Measurements from ENCODE around the gene LCA5.

Gene LCA5

DNA sequence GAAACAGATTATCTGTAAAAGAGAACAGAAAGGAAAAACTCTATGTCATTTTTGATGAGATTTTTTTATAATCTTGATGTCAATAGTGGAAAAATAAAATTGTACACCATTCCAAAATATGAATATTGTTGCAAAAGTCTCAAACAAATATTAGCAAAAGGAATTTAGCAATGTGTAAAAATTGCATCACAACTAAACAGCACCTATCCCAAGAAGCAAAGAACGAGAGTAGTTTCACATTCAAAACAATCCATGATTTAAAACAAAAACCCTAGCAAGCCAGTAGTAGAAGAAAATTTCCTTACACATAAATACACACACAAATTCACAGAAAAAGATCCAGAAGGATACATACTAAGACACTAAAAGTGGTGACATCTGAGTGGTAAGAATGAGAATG lies 38.4 kb downstream of the LCA5 start:
- no peak overlapping the region for H3K4me3 ChIP-seq (ENCODE audit: low read depth, low read length)
- H3K27me3 ChIP-seq, result no peaks in the 10 kb centered on the region
- no peaks in the 10 kb centered on the region for H3K36me3 ChIP-seq
- no peaks in the 10 kb centered on the region for H3K9me3 ChIP-seq
- DNase-seq, result no peak
- TF ChIP-seq, protein P1, sequence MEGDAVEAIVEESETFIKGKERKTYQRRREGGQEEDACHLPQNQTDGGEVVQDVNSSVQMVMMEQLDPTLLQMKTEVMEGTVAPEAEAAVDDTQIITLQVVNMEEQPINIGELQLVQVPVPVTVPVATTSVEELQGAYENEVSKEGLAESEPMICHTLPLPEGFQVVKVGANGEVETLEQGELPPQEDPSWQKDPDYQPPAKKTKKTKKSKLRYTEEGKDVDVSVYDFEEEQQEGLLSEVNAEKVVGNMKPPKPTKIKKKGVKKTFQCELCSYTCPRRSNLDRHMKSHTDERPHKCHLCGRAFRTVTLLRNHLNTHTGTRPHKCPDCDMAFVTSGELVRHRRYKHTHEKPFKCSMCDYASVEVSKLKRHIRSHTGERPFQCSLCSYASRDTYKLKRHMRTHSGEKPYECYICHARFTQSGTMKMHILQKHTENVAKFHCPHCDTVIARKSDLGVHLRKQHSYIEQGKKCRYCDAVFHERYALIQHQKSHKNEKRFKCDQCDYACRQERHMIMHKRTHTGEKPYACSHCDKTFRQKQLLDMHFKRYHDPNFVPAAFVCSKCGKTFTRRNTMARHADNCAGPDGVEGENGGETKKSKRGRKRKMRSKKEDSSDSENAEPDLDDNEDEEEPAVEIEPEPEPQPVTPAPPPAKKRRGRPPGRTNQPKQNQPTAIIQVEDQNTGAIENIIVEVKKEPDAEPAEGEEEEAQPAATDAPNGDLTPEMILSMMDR (IDR thresholded peaks at IDR 0.05; ENCODE audit: low read depth, low read length), result no peak
- H3K4me1 ChIP-seq, result no peaks in the 10 kb centered on the region

DNA sequence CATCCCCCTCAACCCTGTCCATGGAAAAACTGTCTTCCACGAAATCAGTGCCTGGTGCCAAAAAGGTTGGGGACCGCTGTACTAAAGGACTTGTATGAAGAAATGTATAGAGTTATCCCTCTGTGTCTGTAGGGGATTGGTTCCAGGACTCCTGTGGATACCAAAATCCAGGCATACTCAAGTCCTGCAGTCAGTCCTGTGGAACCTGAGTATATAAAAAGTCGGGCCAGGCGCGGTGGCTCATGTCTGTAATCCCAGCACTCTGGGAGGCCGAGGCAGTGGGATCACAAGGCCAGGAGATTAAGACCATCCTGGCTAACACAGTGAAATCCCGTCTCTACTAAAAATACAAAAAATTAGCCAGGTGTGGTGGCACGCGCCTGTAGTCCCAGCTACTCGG lies 42.0 kb downstream of the LCA5 start:
- Histone ChIP-seq H3K4me1 (no peaks in the 10 kb centered on the region), H3K36me3 (no peaks in the 10 kb centered on the region), H3K9me3 (no peaks in the 10 kb centered on the region), H3K4me3 (ENCODE audit: low read depth, low read length) (no peak overlapping the region), H3K27me3 (no peaks in the 10 kb centered on the region)
- no peak for DNase-seq
- TF ChIP-seq, protein P1 (IDR thresholded peaks at IDR 0.05; ENCODE audit: low read depth, low read length), result no peak

DNA sequence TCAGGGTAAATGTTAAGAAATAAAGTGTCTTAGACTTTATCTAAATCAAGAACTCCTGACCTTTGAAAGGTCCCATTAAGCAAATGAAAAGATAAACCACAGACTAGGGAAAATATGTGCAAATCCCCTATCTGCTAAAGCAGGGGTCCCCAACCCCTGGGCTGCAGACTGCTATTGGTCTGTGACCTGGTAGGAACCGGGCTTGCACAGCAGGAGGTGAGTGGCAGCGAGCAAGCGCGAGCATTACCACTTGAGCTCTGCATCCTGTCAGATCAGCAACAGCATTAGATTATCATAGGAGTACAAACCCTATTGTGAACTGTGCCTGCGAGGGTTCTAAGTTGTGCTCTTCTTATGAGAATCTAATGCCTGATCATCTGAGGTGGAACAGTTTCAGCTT lies 42.4 kb downstream of the LCA5 start:
- TF ChIP-seq, protein P1 (IDR thresholded peaks at IDR 0.05; ENCODE audit: low read depth, low read length), result no peak
- no peaks in the 10 kb centered on the region for H3K9me3 ChIP-seq
- no peaks in the 10 kb centered on the region for H3K4me1 ChIP-seq
- H3K36me3 ChIP-seq, result no peaks in the 10 kb centered on the region
- no peak for DNase-seq
- no peak overlapping the region for H3K4me3 ChIP-seq (ENCODE audit: low read depth, low read length)
- no peaks in the 10 kb centered on the region for H3K27me3 ChIP-seq

DNA sequence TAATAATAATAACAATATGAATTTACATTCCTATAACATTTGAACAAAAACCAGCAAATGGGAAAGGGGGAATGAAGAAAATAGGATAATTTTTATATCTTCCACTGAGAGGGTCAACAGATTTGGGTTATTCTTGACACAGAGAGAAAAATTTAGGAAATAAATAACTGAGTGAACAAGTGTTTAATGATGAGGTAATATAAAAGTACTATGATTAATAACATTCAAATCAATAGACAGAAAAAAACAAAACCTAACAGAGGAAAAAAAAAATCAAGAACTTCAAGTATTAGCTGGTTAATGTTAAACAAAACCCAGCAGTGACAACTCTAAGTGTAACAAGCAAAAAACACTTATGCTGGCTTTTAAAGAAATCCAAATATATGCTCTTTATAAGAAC lies 66.5 kb downstream of the LCA5 start:
- H3K4me3 ChIP-seq (ENCODE audit: low read depth, low read length), result no peak overlapping the region
- H3K27me3 ChIP-seq, result no peaks in the 10 kb centered on the region
- TF ChIP-seq, protein P1 (IDR thresholded peaks at IDR 0.05; ENCODE audit: low read depth, low read length), result no peak
- no peaks in the 10 kb centered on the region for H3K9me3 ChIP-seq
- DNase-seq, result no peak
- H3K36me3 ChIP-seq, result no peaks in the 10 kb centered on the region
- H3K4me1 ChIP-seq, result peaks cover 7% of the 10 kb centered on the region; the same call in 1 of the 2 replicates

DNA sequence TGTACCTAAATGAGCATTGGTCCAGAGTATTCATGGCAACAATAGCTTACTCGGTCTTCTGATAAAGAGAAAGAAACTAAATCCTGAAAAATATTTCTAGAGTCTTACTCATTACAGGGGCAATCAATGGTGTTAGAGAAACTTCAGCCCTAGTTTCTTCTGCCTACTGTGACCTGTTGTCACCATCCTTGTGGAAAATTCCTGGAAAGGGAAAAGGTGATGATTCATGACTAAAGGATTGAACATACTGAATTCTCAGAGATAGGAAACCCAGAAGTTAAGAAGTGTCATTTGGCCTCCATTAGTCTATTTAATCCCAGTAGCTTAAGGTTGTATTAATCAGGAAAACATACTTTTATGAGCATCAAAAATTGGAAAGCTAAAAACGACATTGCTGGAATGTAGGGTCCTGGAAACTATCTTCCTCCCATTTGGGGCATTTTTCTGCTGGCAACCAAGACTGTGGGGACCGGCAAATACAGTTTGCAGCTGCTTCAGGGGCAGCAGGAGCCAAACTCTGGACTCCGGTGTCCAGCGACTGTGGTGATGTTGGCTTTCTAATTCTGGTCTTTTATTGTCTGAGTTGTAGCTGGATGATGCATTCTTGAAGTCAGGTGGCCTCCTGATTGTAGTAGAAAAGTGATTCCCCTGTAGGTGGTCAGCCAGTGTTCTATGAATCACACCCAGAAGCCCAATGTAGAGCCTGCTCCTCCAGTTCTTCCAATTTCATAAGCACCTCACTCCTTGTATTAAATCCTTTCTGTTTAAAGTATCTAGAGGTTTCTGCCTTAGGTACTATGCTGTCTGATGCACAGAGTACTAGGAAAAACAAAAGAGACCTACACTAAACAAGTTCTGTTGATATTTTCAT lies 67.6 kb downstream of the LCA5 start:
- DNase-seq, result no peak

DNA sequence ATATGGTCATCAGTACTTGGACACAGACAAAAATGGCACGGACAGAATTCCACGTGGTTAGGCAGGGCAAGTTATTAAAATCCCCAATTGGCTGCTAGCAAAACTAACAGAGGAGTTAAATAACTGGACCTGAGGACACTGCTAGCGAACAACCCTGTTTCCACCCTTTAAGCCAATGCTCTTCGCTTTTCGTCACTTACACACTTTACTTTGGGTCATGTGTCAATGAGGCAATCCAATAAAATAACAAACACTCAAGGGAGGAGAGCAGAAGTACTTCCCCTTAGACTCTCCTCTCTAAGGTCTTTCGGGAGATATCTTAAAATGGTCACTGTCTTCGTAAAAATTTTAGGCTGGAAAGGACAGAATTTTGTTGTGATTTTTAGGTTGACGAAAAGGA lies 68.6 kb downstream of the LCA5 start:
- Histone ChIP-seq H3K4me3 (ENCODE audit: low read depth, low read length) (no peak overlapping the region), H3K4me1 (peaks cover 7% of the 10 kb centered on the region; the same call in 1 of the 2 replicates), H3K36me3 (no peaks in the 10 kb centered on the region), H3K9me3 (no peaks in the 10 kb centered on the region), H3K27me3 (no peaks in the 10 kb centered on the region)
- TF ChIP-seq, protein P1 (IDR thresholded peaks at IDR 0.05; ENCODE audit: low read depth, low read length), result no peak
- DNase-seq, result no peak

More for the DNA sequence above, 67.6 kb downstream of the LCA5 start:
- Histone ChIP-seq H3K4me3 (ENCODE audit: low read depth, low read length) (no peak overlapping the region), H3K27me3 (no peaks in the 10 kb centered on the region), H3K36me3 (no peaks in the 10 kb centered on the region), H3K9me3 (no peaks in the 10 kb centered on the region), H3K4me1 (peaks cover 7% of the 10 kb centered on the region; the same call in 1 of the 2 replicates)
- TF ChIP-seq, protein P1 (IDR thresholded peaks at IDR 0.05; ENCODE audit: low read depth, low read length), result no peak
